Measurements from ENCODE around the gene DUSP22. TPM values are rescaled to one million over a fixed set of nuclear protein-coding genes. Genes with fewer than 3 reads are reported as not detected.

The DUSP22 gene
- total RNA-seq, 1 experiment from 2014 or later, result 25.0 TPM

GRCh38 chr6:328924-329323, 36.6 kb downstream of the DUSP22 start:
- no peak overlapping the region for H2BK120ac ChIP-seq (ENCODE audit: low read depth, low read length, poor library complexity, severe bottlenecking)
- peaks cover 62% of the 10 kb centered on the region for H3K9me3 ChIP-seq (ENCODE audit: control insufficient read depth, low read depth, low read length)
- no peaks in the 10 kb centered on the region for H3K23me2 ChIP-seq (ENCODE audit: insufficient read length, low read depth, low read length, poor library complexity, severe bottlenecking)
- H3K9me3 Mint-ChIP-seq, result peaks cover 0 to 27% of the 10 kb centered on the region in 2 experiments
- no peak overlapping the region for H3K56ac ChIP-seq (ENCODE audit: insufficient read length, low read depth, low read length)
- H4K8ac ChIP-seq (replicated peaks; ENCODE audit: insufficient read length, low read depth, low read length), result no peak overlapping the region
- H4K5ac ChIP-seq (ENCODE audit: insufficient read length, low read depth, low read length), result no peak overlapping the region
- H2AK5ac ChIP-seq (ENCODE audit: insufficient read length, low read length), result no peak overlapping the region
- H3K27ac ChIP-seq (ENCODE audit: insufficient read length, low read depth, low read length), result no peak overlapping the region
- no peak overlapping the region for H3K4ac ChIP-seq (ENCODE audit: low read depth, low read length)
- H4K91ac ChIP-seq (ENCODE audit: insufficient read length, low read depth, low read length), result no peak overlapping the region
- H2AFZ ChIP-seq (ENCODE audit: low read length), result no peak overlapping the region
- no peak overlapping the region for H3K4me3 Mint-ChIP-seq
- no peak for TF ChIP-seq CTCF (conservative IDR thresholded peaks at IDR 0.05)
- no peak overlapping the region for H2BK20ac ChIP-seq (ENCODE audit: low read depth, low read length, poor library complexity, severe bottlenecking)
- H3K4me1 ChIP-seq (ENCODE audit: insufficient read depth, low read length), result no peaks in the 10 kb centered on the region
- no peaks in the 10 kb centered on the region for H3K27me3 ChIP-seq (ENCODE audit: insufficient read depth, low read length)
- H3K79me2 ChIP-seq (ENCODE audit: insufficient read depth, low read length), result no peaks in the 10 kb centered on the region
- no peak overlapping the region for H3K9ac ChIP-seq (ENCODE audit: extremely low read depth, insufficient read length, low read length)
- H3K27me3 Mint-ChIP-seq (ENCODE audit: low read depth), result no peaks in the 10 kb centered on the region; the same call in 1 of the 2 replicates
- H3K4me1 Mint-ChIP-seq, result peaks cover 3 to 5% of the 10 kb centered on the region in 2 experiments
- H3K23ac ChIP-seq (ENCODE audit: insufficient read length, low read depth, low read length), result no peak overlapping the region
- WGBS (ENCODE audit: extremely low coverage, insufficient read length, low lambda C conversion rate), result no CpG with 5 or more reads among the region's 7 CpGs
- no peak overlapping the region for H3K27ac Mint-ChIP-seq
- no peak overlapping the region for H3K14ac ChIP-seq (ENCODE audit: insufficient read depth, low read length)
- no peak overlapping the region for H2BK15ac ChIP-seq (ENCODE audit: low read depth, low read length)
- no peak overlapping the region for H3K18ac ChIP-seq (ENCODE audit: insufficient read length, low read depth, low read length)
- no peaks in the 10 kb centered on the region for H4K20me1 ChIP-seq (ENCODE audit: control insufficient read depth, insufficient read depth, insufficient read length)
- no peak overlapping the region for H3T11ph ChIP-seq (ENCODE audit: low read length)
- DNase-seq, result no peak
- no peak overlapping the region for H2BK5ac ChIP-seq (ENCODE audit: insufficient read length, low read length)
- no peak overlapping the region for H3K4me2 ChIP-seq (ENCODE audit: insufficient read depth, insufficient read length, low read length)
- no peak overlapping the region for H2BK12ac ChIP-seq (ENCODE audit: insufficient read length, low read depth, low read length)
- no peaks in the 10 kb centered on the region for H3K79me1 ChIP-seq (ENCODE audit: insufficient read depth, low read depth, low read length, poor library complexity, severe bottlenecking)
- H3K36me3 Mint-ChIP-seq (ENCODE audit: insufficient read depth in 1 of 3, low read depth in 3 of 3), result peaks cover 13 to 19% (median 15%) of the 10 kb centered on the region in 3 experiments; a peak in 5 of 7 replicates

Measured in H9 (cell line).